Endodermal cell (in vitro differentiated cells): Measurements from ENCODE around the gene ATP6V1G3. TPM values are rescaled to one million over a fixed set of nuclear protein-coding genes. Genes with fewer than 3 reads are reported as not detected.

Experiments used
- DNase-seq: peaks from one replicate; pipeline ENCODE4 v3.0.0-alpha.2; 2017
- H3K27ac ChIP-seq: 2 replicates; pipeline ENCODE4 v1.5.1; 2013; ENCODE audit warnings: mild to moderate bottlenecking, low read depth, low read length, moderate library complexity
- H3K27me3 ChIP-seq: 2 replicates; pipeline ENCODE4 v1.6.1; 2013; ENCODE audit warnings: mild to moderate bottlenecking, low read length, moderate library complexity; ENCODE audit not compliant: insufficient read depth, control insufficient read depth, poor library complexity, severe bottlenecking
- H3K36me3 ChIP-seq: 2 replicates; pipeline ENCODE4 v1.7.0; 2013; ENCODE audit warnings: mild to moderate bottlenecking, low read length, moderate library complexity; ENCODE audit not compliant: control insufficient read depth, insufficient read depth
- H3K4me1 ChIP-seq: one replicate; pipeline ENCODE4 v1.7.0; 2013; ENCODE audit warnings: low read length; ENCODE audit not compliant: control insufficient read depth, insufficient read depth
- H3K4me3 ChIP-seq: 2 replicates; pipeline ENCODE4 v1.5.1; 2013; ENCODE audit warnings: mild to moderate bottlenecking, low read length, moderate library complexity
- H3K9ac ChIP-seq: 2 replicates; pipeline ENCODE4 v1.6.1; 2013; ENCODE audit warnings: mild to moderate bottlenecking, low read length, moderate library complexity; ENCODE audit not compliant: poor library complexity, severe bottlenecking; ENCODE audit errors: extremely low read depth
- H3K9me3 ChIP-seq: 2 replicates; pipeline ENCODE4 v1.6.1; 2013; ENCODE audit warnings: mild to moderate bottlenecking, low read length, moderate library complexity; ENCODE audit not compliant: control insufficient read depth
- H3K27ac Mint-ChIP-seq: 2 replicates; pipeline ENCODE4 v1.8.0; 2020; ENCODE audit warnings: mixed read lengths
- H3K27me3 Mint-ChIP-seq: 2 replicates; pipeline ENCODE4 v1.8.0; 2021; ENCODE audit warnings: mild to moderate bottlenecking, mixed read lengths; ENCODE audit not compliant: insufficient read depth
- H3K36me3 Mint-ChIP-seq: 2 replicates; pipeline ENCODE4 v1.8.0; 2020; ENCODE audit warnings: low read depth, mixed read lengths
- H3K4me1 Mint-ChIP-seq: 2 replicates; pipeline ENCODE4 v1.8.0; 2020; ENCODE audit warnings: mixed read lengths
- H3K4me3 Mint-ChIP-seq: 2 replicates; pipeline ENCODE4 v1.8.0; 2020; ENCODE audit warnings: mild to moderate bottlenecking, moderate library complexity, mixed read lengths
- H3K9me3 Mint-ChIP-seq: 2 replicates; pipeline ENCODE4 v1.8.0; 2020; ENCODE audit warnings: mild to moderate bottlenecking, mixed read lengths
- CTCF ChIP-seq: fragments of 200-600 bp; sonication (generic); conservative IDR thresholded peaks from 2 replicates; pipeline ENCODE4 v1.5.0; 2021; ENCODE audit warnings: antibody characterized with exemption, mild to moderate bottlenecking
- WGBS, 2 experiments: methylation state at CpG; one replicate each; pipeline versions ENCODE4 v1.1.5 to v1.1.7; 2013; ENCODE audit warnings: missing lambda C conversion rate in 2 of 2, mixed read lengths in 1 of 2; ENCODE audit not compliant: insufficient coverage in 1 of 2, insufficient read length in 1 of 2; 5-methylcytosine and 5-hydroxymethylcytosine counted together
- total RNA-seq, 2 donors: library from RNA; stranded (reverse); fragmentation: NEBNext Ultra II Directional in 1 of 2; extraction: Animal tissue kit (Norgen Biotek cat#: 25700) in 1 of 2; gene quantifications; 2 replicates in 1 of 2; 3 replicates in 1 of 2; pipeline ENCODE4 v1.2.1, GENCODE V29; 2021

The ATP6V1G3 gene
- total RNA-seq, 2 donors from 2014 or later: 0.62 to 1.5 TPM

GRCh38 chr1:198483645-198484044, 56.8 kb downstream of the ATP6V1G3 start:
- Mint-ChIP-seq H3K4me3 (no peak overlapping the region), H3K4me1 (no peaks in the 10 kb centered on the region), H3K27ac (no peak overlapping the region), H3K36me3 (no peaks in the 10 kb centered on the region), H3K9me3 (peaks cover 2% of the 10 kb centered on the region), H3K27me3 (no peaks in the 10 kb centered on the region)
- no peak for DNase-seq
- no peaks in the 10 kb centered on the region for H3K27me3 ChIP-seq
- no peak overlapping the region for H3K4me3 ChIP-seq
- no peak overlapping the region for H3K27ac ChIP-seq
- TF ChIP-seq CTCF: no peak
- no peak overlapping the region for H3K9ac ChIP-seq
- H3K4me1 ChIP-seq: no peaks in the 10 kb centered on the region
- no peaks in the 10 kb centered on the region for H3K9me3 ChIP-seq
- H3K36me3 ChIP-seq: no peaks in the 10 kb centered on the region

DNA sequence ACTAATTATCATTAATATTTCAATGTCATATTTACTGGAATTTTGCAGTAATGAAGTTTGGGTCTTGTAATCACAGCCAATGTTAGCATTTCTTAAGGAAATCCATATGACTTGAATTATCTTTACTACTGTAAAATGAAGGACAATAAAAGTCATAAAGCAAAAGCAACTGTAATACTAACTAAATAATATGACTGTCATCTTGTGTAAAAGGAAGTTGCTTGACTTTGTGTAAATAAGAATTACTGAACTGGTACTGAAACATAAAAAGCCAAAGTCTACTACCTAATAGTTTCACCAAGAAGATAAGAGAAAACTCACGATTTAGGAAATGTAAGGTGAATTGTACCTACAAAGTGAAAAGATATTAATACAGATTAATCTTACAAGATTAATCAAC, 57.5 kb downstream of the ATP6V1G3 start:
- Histone ChIP-seq H3K4me3 (no peak overlapping the region), H3K27me3 (no peaks in the 10 kb centered on the region), H3K9ac (no peak overlapping the region), H3K9me3 (no peaks in the 10 kb centered on the region), H3K27ac (no peak overlapping the region), H3K4me1 (no peaks in the 10 kb centered on the region), H3K36me3 (no peaks in the 10 kb centered on the region)
- Mint-ChIP-seq H3K27ac (no peak overlapping the region), H3K36me3 (no peaks in the 10 kb centered on the region), H3K4me1 (no peaks in the 10 kb centered on the region), H3K9me3 (peaks cover 2% of the 10 kb centered on the region), H3K4me3 (no peak overlapping the region), H3K27me3 (no peaks in the 10 kb centered on the region)
- DNase-seq: no peak
- WGBS, 2 experiments: no CpG with 5 or more reads among the region's 1 CpG
- no peak for TF ChIP-seq CTCF

DNA sequence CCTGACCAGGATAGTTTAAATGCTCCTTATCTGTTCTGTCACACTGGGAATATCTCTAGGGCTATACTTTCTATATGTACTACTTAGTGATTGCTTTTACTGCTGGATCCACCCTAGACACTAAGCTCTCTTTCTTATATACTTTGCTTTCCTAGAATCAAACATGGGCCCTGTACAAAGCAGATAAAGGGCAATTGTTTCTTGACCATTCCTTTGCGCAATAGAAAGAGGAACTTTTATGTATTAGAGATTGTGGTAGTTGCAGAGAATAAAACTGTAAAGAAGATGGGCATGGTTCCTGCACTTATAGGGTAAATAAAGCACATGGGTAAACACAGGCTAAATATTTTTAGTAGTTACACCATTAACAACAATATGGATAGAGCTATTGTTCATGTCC, 58.8 kb downstream of the ATP6V1G3 start:
- WGBS, 2 experiments: 95% methylated on average over 1 of the region's 1 CpG; no CpG with 5 or more reads in 1 of the 2 experiments
- DNase-seq: no peak
- H3K27ac Mint-ChIP-seq: no peak overlapping the region
- no peak overlapping the region for H3K4me3 Mint-ChIP-seq
- Histone ChIP-seq H3K4me1 (no peaks in the 10 kb centered on the region), H3K27ac (no peak overlapping the region), H3K36me3 (no peaks in the 10 kb centered on the region), H3K9me3 (no peaks in the 10 kb centered on the region), H3K27me3 (no peaks in the 10 kb centered on the region), H3K4me3 (no peak overlapping the region), H3K9ac (no peak overlapping the region)
- H3K9me3 Mint-ChIP-seq: peaks cover 2% of the 10 kb centered on the region
- H3K27me3 Mint-ChIP-seq: no peaks in the 10 kb centered on the region
- H3K36me3 Mint-ChIP-seq: no peaks in the 10 kb centered on the region
- no peak for TF ChIP-seq CTCF
- peaks cover 6% of the 10 kb centered on the region for H3K4me1 Mint-ChIP-seq
